ENCODE measurements around the gene ABLIM2. TPM values are rescaled to one million over a fixed set of nuclear protein-coding genes. Genes with fewer than 3 reads are reported as not detected.

Gene ABLIM2
- total RNA-seq, 1 experiment from 2014 or later: 1.0 TPM

- Histone ChIP-seq H3K27ac (ENCODE audit: insufficient read length, low read depth, low read length) (no peak overlapping the region), H3K9ac (ENCODE audit: extremely low read depth, insufficient read length, low read length) (no peak overlapping the region), H3K4ac (ENCODE audit: low read depth, low read length) (no peak overlapping the region), H4K20me1 (ENCODE audit: control insufficient read depth, insufficient read depth, insufficient read length) (no peaks in the 10 kb centered on the region), H2AK5ac (ENCODE audit: insufficient read length, low read length) (no peak overlapping the region), H3K79me1 (ENCODE audit: insufficient read depth, low read depth, low read length, poor library complexity, severe bottlenecking) (no peaks in the 10 kb centered on the region), H3K23me2 (ENCODE audit: insufficient read length, low read depth, low read length, poor library complexity, severe bottlenecking) (peaks cover 3% of the 10 kb centered on the region), H3K56ac (ENCODE audit: insufficient read length, low read depth, low read length) (no peak overlapping the region), H3K14ac (ENCODE audit: insufficient read depth, low read length) (no peak overlapping the region; the same call in 1 of the 2 replicates), H2AFZ (ENCODE audit: low read length) (no peak overlapping the region), H4K5ac (ENCODE audit: insufficient read length, low read depth, low read length) (no peak overlapping the region), H2BK5ac (ENCODE audit: insufficient read length, low read length) (no peak overlapping the region), H3K9me3 (ENCODE audit: control insufficient read depth, low read depth, low read length) (no peaks in the 10 kb centered on the region), H3K4me1 (ENCODE audit: insufficient read depth, low read length) (no peaks in the 10 kb centered on the region), H3K4me2 (ENCODE audit: insufficient read depth, insufficient read length, low read length) (no peak overlapping the region), H2BK120ac (ENCODE audit: low read depth, low read length, poor library complexity, severe bottlenecking) (no peak overlapping the region), H3K18ac (ENCODE audit: insufficient read length, low read depth, low read length) (no peak overlapping the region), H2BK20ac (ENCODE audit: low read depth, low read length, poor library complexity, severe bottlenecking) (no peak overlapping the region), H3T11ph (ENCODE audit: low read length) (no peak overlapping the region), H4K91ac (ENCODE audit: insufficient read length, low read depth, low read length) (no peak overlapping the region), H2BK15ac (ENCODE audit: low read depth, low read length) (no peak overlapping the region), H2BK12ac (ENCODE audit: insufficient read length, low read depth, low read length) (no peak overlapping the region), H4K8ac (replicated peaks; ENCODE audit: insufficient read length, low read depth, low read length) (no peak overlapping the region), H3K23ac (ENCODE audit: insufficient read length, low read depth, low read length) (no peak overlapping the region), H3K79me2 (ENCODE audit: insufficient read depth, low read length) (no peaks in the 10 kb centered on the region), H3K27me3 (ENCODE audit: insufficient read depth, low read length) (no peaks in the 10 kb centered on the region)
- Mint-ChIP-seq H3K36me3 (ENCODE audit: insufficient read depth in 1 of 3, low read depth in 3 of 3) (no peaks in the 10 kb centered on the region), H3K27ac (no peak overlapping the region), H3K4me1 (peaks cover 15 to 16% of the 10 kb centered on the region in 2 experiments), H3K27me3 (ENCODE audit: low read depth) (no peaks in the 10 kb centered on the region; the same call in 1 of the 2 replicates), H3K4me3 (no peak overlapping the region), H3K9me3 (no peaks in the 10 kb centered on the region; a peak in 1 of 5 replicates)
- no peak for TF ChIP-seq CTCF (conservative IDR thresholded peaks at IDR 0.05)
- no CpG with 5 or more reads among the region's 7 CpGs for WGBS (ENCODE audit: extremely low coverage, insufficient read length, low lambda C conversion rate)
- DNase-seq: no peak
These were observed 117.4 kb downstream of the ABLIM2 start for GRCh38 chr4:8041172-8041571.
